Heart left ventricle (tissue), 16 donors: ENCODE data around the gene PEF1. TPM values are rescaled to one million over a fixed set of nuclear protein-coding genes. Genes with fewer than 3 reads are reported as not detected.

Experiments used
- ATAC-seq, 4 donors: fragments of 200-7000 bp; cut with Tn5 transposase; one replicate each; pipeline ENCODE4 v1.9.1; 2020 to 2022; ENCODE audit warnings: moderate library complexity in 4 of 4, mild to moderate bottlenecking in 3 of 4, moderate number of reproducible peaks in 1 of 4
- DNase-seq, 5 donors: peaks; one replicate each; pipeline ENCODE4 v3.0.0-alpha.2; 2020
- H3K27ac ChIP-seq, 12 donors: fragments of 200-600 bp; sonication (generic) in 4 of 12; one replicate each; pipeline versions ENCODE4 v1.5.0 to v1.8.0; 2016 to 2022; ENCODE audit warnings: mild to moderate bottlenecking in 2 of 12
- H3K27me3 ChIP-seq, 9 donors: fragments of 200-600 bp; sonication (generic) in 2 of 9; one replicate each; pipeline versions ENCODE4 v1.5.1 to v1.8.0; 2016 to 2022; ENCODE audit warnings: mild to moderate bottlenecking in 3 of 9
- H3K36me3 ChIP-seq, 9 donors: fragments of 200-600 bp; sonication (generic) in 2 of 9; one replicate each; pipeline versions ENCODE4 v1.5.0 to v1.8.0; 2018 to 2022; ENCODE audit warnings: mild to moderate bottlenecking in 2 of 9
- H3K4me1 ChIP-seq, 12 donors: fragments of 200-600 bp; sonication (generic) in 4 of 12; one replicate each; pipeline versions ENCODE4 v1.5.0 to v1.8.0; 2016 to 2022; ENCODE audit warnings: mild to moderate bottlenecking in 3 of 12
- H3K4me3 ChIP-seq, 12 donors: fragments of 200-600 bp; sonication (generic) in 4 of 12; one replicate each; pipeline versions ENCODE4 v1.5.0 to v1.8.0; 2017 to 2022; ENCODE audit warnings: mild to moderate bottlenecking in 9 of 12, moderate library complexity in 4 of 12
- H3K9me3 ChIP-seq, 12 donors: fragments of 200-600 bp; sonication (generic) in 4 of 12; one replicate each; pipeline versions ENCODE4 v1.5.0 to v1.8.0; 2016 to 2022; ENCODE audit warnings: mild to moderate bottlenecking in 1 of 12
- CTCF ChIP-seq, 12 donors: fragments of 200-600 bp; sonication (generic) in 4 of 12; IDR thresholded peaks; one replicate each; pipeline versions ENCODE4 v1.5.0 to v1.8.0; 2018 to 2022; ENCODE audit warnings: antibody characterized with exemption in 12 of 12, mild to moderate bottlenecking in 5 of 12
- POLR2A ChIP-seq, 2 donors: fragments of 450-650 bp; IDR thresholded peaks; one replicate each; pipeline ENCODE4 v1.6.1; 2017; ENCODE audit warnings: antibody characterized with exemption in 2 of 2, mild to moderate bottlenecking in 2 of 2, moderate library complexity in 2 of 2
- WGBS, 4 donors: extraction: QIAGEN DNeasy Blood & Tissue Kit in 2 of 4; methylation state at CpG; one replicate each; pipeline versions ENCODE4 v1.1.5 to v1.1.7; 2013 to 2018; 5-methylcytosine and 5-hydroxymethylcytosine counted together
- intact Hi-C, 10 donors: fragments of 100-400 bp; cut with DNase I; formaldehyde crosslinking; loops; one replicate each; pipeline versions ENCODE4 v1.11.1 to v1.14.2; 2022
- polyA plus RNA-seq, 2 donors: library from polyadenylated mRNA; stranded (reverse); fragments of 200-250 nt; gene quantifications; one replicate each; pipeline ENCODE4 v1.2.3, GENCODE V29; 2013
- total RNA-seq, 9 donors: library from RNA; depleted of rRNA in 2 of 9; stranded (reverse); fragments of >200 nt in 2 of 9; fragmentation: NEBNext Ultra II Directional in 3 of 9; extraction: Animal tissue kit (Norgen Biotek cat#: 25700) in 3 of 9; gene quantifications; one replicate each; pipeline versions ENCODE4 v1.1.0 to v1.2.4, GENCODE V29; 2016 to 2023
- donor health status: ischemic (EF 13 %, LVEDD 7.1; RV severe dilation, severe dysfunction).
- donor health status: healthy with polysubstance abuse.
- donor health status: DM: no; HTN: yes; CAD: no.
- donor health status: DM: no; HTN: no; CAD: no.
- donor health status: ischemic (EF 25% LVEDD 6.9; RV normal size, moderate dysfunction).
- donor health status: ischemic (EF 25% LVEDD 5.7; RV mildly dilated, moderate dysfunction).
- donor health status: healthy.
- donor health status: DM: yes; HTN: yes; CAD: no.
- donor health status: ischemic (EF 35%, LVEDD 5.7; RV mildly dilated, moderate dysfunction).
- donor health status: nonischemic (EF 11% LVEDD 7.7; RV severe dilation, severe dysfunction).
- donor health status: DM: yes; HTN: yes; CAD: no.
- donor health status: PGD.
- donor health status: ischemic (EF 29% LVEDD 5.4; RV normal size, mild dysfunction).
- donor health status: nonischemic (EF 23%, LVEDD 6.1; RV moderate dilation, normal function).

Gene PEF1
- total and polyA plus RNA-seq, 11 donors: 32.2 to 106 (median 42.4) TPM

DNA sequence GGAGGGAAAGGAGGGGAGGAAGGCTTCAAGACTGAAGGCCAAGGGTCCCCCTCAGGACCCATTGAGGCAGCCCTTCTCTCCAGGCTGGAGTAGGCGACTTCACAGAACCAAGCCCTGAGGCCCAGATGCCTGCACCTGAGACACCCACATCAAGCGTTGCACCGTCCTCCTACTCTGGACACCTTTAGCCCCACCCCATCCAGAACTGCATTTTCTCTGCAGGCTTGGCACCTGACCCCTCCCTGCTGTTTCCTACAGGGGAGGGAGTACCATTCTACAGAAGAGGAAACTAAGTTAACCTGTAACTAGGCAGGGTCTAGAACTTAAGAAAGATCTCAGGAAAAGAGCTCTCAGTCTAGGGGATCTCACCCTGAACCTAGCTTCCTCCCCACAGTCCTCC lies 12.0 kb downstream of the PEF1 start:
- 96 to 100% (median 97%) methylated on average over 2 to 3 of the region's 3 CpGs for WGBS, 4 donors
- peak overlapping the region in 7 of 12 donors; percentile 75 to 95 (median 88) for H3K27ac ChIP-seq
- H3K27me3 ChIP-seq: no peaks in the 10 kb centered on the region
- ATAC-seq: no peak
- DNase-seq: no peak
- intact Hi-C loops: loop anchor here in 1 of 10 donors (10.0 kb wide), 1 partner anchor 248 kb away; no protein-coding TSS in a partner anchor
- TF ChIP-seq POLR2A (IDR thresholded peaks at IDR 0.05) (no peak), CTCF (IDR thresholded peaks at IDR 0.05) (no peak)
- H3K9me3 ChIP-seq: no peaks in the 10 kb centered on the region
- H3K36me3 ChIP-seq: peaks cover 0 to 77% (median 69%) of the 10 kb centered on the region in 9 donors
- H3K4me3 ChIP-seq: no peak overlapping the region
- H3K4me1 ChIP-seq: peaks cover 0 to 94% (median 47%) of the 10 kb centered on the region in 12 donors

GRCh38 chr1:31628931-31629556 lies 15.6 kb downstream of the PEF1 start:
- H3K9me3 ChIP-seq: no peaks in the 10 kb centered on the region
- WGBS, 4 donors: 52 to 76% (median 63%) methylated on average over 6 of the region's 6 CpGs
- intact Hi-C loops: loop anchor here in 1 of 10 donors (5.0 kb wide), 1 partner anchor 62 kb away; no protein-coding TSS in a partner anchor
- no peak overlapping the region for H3K4me3 ChIP-seq
- no peak for TF ChIP-seq CTCF (IDR thresholded peaks at IDR 0.05)
- TF ChIP-seq POLR2A (IDR thresholded peaks at IDR 0.05): no peak
- ATAC-seq (no peak), DNase-seq (no peak)
- peaks cover 0 to 88% (median 41%) of the 10 kb centered on the region in 12 donors for H3K4me1 ChIP-seq
- peak overlapping the region; percentile 83 to 97 (median 90) for H3K27ac ChIP-seq
- H3K27me3 ChIP-seq: no peaks in the 10 kb centered on the region
- H3K36me3 ChIP-seq: peaks cover 0 to 68% (median 57%) of the 10 kb centered on the region in 9 donors

GRCh38 chr1:31627930-31628559 lies 16.6 kb downstream of the PEF1 start:
- TF ChIP-seq CTCF (IDR thresholded peaks at IDR 0.05): no peak
- intact Hi-C loops: loop anchor here in 1 of 10 donors (5.0 kb wide), 1 partner anchor 61 kb away; no protein-coding TSS in a partner anchor
- no peaks in the 10 kb centered on the region for H3K27me3 ChIP-seq
- peaks cover 0 to 58% (median 48%) of the 10 kb centered on the region in 9 donors for H3K36me3 ChIP-seq
- peak overlapping the region; percentile 83 to 97 (median 90) for H3K27ac ChIP-seq
- H3K4me3 ChIP-seq: no peak overlapping the region
- WGBS, 4 donors: 37 to 60% (median 53%) methylated on average over 10 to 11 of the region's 11 CpGs
- peak; percentile 77 to 86 (median 84) for ATAC-seq
- no peaks in the 10 kb centered on the region for H3K9me3 ChIP-seq
- H3K4me1 ChIP-seq: peaks cover 0 to 80% (median 41%) of the 10 kb centered on the region in 12 donors
- peak in 4 of 5 donors; percentile 69 to 90 (median 80) for DNase-seq

DNA sequence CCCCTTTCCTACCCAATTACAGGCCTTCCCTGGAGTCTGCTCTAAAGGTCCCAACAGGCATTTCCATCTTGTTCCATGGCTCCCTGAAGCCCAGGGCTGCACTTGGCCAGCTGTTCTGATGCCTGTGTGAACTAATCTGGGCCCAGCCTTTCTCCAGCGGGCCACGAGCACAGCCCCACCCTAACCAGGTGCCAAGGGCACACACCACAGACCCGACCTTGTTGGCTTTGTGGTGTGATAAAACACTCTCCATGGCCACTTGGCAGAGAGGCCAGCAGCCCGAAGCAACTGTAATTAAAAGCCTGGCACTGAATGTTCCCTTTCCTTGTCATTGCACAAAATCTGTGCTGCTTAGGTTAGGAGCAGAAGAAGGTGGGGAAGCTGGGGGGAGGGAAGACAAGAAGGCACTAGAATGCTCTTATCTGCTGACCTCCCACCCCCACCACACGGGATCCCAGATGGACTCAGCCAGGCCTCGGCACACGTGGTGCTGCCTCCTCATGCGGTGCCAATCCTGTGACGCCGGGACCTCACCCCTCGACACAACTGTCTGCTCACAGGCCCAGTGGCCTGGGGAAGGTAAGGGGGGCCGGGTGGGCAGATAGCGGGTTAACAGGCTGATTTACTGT lies 17.3 kb downstream of the PEF1 start:
- H3K36me3 ChIP-seq: peaks cover 0 to 52% (median 42%) of the 10 kb centered on the region in 9 donors
- intact Hi-C loops: loop anchor here in 1 of 10 donors (5.0 kb wide), 1 partner anchor 60 kb away; no protein-coding TSS in a partner anchor

More for the DNA sequence above, 17.3 kb downstream of the PEF1 start:
- Histone ChIP-seq H3K27ac (peak overlapping the region; percentile 83 to 97 (median 90)), H3K27me3 (no peaks in the 10 kb centered on the region), H3K4me3 (no peak overlapping the region), H3K9me3 (no peaks in the 10 kb centered on the region), H3K4me1 (peaks cover 0 to 77% (median 40%) of the 10 kb centered on the region in 12 donors)
- peak; percentile 73 to 84 (median 80) for ATAC-seq
- 27 to 47% (median 41%) methylated on average over 6 to 13 of the region's 13 CpGs for WGBS, 4 donors
- TF ChIP-seq CTCF (IDR thresholded peaks at IDR 0.05) (no peak), POLR2A (IDR thresholded peaks at IDR 0.05) (no peak)
- peak; percentile 75 to 90 (median 80) for DNase-seq
